Pulmonary artery endothelial cell (primary cell): Measurements from ENCODE around the gene MNX1. TPM values are rescaled to one million over a fixed set of nuclear protein-coding genes. Genes with fewer than 3 reads are reported as not detected.

Experiments
- DNase-seq: peaks from one replicate; pipeline ENCODE4 v3.0.0-alpha.2; 2011; ENCODE audit warnings: low read depth, low spot score
- total RNA-seq: library from RNA; depleted of rRNA; stranded (reverse); fragments of >200 nt; gene quantifications from 2 replicates; pipeline ENCODE4 v1.2.3, GENCODE V29; 2014

MNX1 gene
- total RNA-seq, 1 donor from 2014 or later: not detected

GRCh38 chr7:157014635-157015555 lies 4.4 kb upstream of the MNX1 start:
- DNase-seq: no peak

DNA sequence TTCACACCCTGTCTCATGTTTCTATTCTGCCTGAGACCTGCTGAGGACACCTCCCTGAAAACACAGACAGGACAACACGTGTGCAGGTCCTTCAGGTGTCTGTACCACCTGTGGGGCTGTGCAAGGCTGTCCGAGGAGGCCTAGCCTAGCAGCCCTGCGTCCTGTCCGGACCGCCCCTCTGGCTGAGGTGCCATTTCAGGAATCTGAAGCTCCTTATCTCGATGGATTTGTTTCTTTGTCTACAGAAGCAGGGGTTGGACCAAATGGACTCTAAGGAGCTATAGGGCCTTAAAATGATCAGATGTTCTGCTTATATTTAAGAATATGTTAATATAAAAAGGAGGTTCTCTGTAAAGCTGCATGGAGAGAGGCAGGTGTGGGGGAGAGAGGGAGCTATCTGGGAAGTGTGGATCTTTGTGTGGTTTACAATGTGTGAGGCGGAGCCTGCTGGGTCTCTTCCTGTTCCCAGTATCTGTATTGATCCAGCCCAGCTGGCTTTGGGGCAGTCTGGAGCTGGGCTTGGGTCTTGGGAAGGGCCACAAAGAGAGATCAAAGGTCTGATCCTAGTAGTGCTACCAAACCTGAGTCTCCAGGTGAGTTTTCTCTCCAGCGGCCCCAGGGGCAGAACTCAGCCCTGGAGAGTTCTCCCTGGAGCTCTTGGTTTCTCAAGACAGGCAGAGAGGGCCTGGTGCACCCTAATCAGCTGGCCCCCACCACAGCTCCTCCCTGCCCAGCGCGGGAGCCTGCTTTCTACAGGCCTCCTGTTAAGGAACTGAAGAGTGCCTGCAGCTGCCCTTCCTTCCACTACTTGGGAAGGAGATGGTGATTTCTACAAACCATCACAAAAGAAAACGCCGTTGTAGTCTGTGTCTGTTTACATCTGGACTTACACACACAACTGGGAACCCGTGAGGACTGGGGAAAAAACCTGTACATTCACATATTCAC lies 3.4 kb upstream of the MNX1 start:
- no peak for DNase-seq

GRCh38 chr7:157013101-157013500 lies 2.6 kb upstream of the MNX1 start:
- no peak for DNase-seq

DNA sequence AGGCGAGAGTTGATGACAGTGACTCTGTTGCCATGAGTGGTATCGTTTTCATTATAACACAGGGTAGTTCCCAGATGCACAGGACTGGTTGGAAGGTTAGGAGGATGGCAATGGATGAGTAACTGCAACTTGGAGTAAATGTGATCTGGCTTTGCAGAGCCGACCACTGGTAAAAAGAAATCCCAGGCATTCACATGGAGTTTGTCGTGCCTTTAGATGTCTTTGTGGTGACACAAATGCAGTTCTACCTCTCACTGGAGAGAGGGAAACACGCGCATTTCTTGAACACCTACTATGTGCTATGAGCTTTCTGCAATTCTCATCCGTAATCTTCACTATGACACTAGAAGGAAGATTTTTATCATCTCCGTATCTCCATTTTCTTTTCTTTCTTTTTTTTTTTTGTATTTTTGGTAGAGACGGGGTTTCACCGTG lies 1.7 kb upstream of the MNX1 start:
- no peak for DNase-seq

DNA sequence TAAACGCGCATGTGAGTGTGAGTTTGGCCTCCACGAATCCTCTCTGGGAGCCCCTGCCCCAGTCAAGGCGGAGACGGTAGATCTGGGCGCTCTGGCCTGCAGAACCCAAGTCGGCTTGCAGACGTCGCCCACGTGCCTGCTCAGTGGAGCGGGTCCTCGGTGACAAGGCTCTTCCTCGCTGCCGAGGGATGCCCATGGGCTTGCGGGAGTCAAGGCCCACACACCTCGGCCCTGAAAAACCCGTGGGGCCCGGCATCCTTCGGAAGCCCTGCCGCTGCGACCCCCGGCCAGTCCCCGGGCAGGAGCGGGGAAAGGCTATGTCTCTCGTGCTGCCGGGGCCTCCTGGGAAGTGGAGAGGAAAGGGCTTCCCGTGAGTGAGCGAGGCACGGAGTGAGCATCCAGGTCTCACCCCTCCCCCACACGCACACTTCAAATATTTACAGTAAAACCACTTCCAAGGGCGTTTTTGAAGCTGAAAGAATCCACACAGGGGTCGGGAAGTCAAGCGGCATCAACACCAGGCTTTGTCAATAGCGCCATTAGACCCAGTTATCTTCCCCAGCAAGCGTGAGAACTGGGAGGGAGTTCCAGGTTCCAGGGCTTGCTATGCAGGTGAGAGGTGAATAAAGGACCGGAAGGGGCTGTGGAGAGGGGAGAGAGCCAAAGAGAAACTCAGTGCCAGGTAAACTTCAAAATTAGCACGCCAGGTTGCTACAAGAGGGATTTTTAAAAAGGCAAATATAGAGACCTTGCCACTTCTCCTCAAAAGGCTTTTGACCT lies 1.1 kb upstream of the MNX1 start:
- DNase-seq: no peak

DNA sequence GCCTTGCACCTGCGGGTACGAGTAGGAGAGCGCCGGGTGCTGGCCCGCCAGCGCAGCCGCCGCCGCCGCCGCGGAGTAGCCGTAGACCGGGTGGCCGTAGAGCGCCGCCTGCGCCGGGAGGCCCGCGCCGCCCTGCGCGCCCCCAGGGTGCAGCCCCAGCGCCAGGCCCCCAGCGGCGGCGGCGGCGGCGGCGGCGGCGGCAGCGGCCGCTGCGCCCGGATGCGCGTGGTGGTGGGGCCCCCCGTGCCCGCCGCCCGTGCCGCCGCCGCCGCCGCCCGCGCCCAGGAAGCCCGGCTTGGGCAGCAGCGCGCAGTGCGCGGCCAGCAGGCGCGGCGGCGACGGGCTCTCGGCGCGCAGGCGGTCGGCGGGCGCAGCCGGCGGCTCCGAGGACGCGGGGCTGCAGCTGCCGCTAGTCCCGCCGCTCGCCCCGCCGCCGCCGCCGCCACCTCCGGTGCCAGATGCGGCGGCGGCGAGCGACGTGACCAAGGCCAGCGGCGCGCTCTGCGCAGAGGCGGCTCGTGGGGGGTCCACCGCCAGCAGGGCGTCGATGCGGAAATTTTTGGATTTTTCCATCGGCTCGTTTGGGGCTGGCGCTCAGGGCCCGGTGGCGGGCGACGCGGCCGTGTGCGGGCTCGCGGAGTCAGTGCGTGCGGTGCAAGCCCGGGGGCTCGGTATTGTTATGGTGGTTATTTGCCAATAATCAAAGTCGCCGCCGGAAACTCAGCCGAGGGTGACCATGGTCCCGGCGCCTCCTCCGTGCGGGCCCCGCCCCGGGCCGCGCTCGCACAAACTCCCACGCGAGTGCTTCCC lies 480 bp downstream of the MNX1 start:
- no peak for DNase-seq

DNA sequence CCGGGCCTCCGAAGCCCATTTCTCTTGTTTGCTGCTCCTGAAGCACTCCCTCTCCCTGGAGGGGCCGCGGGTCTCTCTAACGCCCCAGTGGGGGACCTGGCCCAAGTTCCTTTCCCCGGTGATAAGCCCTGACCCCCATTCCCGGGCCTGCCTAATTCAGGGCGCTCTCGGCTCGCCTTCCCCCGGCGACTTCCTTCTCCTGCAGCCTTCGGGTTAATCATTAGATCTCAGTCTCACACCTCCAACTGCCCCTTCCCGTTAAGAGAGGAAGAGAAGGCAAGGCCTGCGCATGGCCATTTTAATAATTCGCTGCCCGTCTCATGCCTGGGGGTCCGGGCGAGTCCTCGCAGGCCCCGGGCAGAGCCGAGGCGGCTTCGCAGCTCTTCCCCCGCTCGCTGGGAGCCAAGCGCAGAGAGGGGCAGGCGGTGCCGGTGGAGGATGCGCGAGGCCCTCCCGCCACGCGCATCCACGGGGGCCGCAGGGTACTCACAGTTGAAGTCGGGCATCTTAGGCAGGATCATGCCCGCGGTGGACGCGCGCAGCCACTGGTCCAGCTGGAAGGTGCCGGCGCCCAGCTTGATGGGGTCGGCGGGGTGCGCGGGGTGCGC lies 1.2 kb downstream of the MNX1 start:
- no peak for DNase-seq

DNA sequence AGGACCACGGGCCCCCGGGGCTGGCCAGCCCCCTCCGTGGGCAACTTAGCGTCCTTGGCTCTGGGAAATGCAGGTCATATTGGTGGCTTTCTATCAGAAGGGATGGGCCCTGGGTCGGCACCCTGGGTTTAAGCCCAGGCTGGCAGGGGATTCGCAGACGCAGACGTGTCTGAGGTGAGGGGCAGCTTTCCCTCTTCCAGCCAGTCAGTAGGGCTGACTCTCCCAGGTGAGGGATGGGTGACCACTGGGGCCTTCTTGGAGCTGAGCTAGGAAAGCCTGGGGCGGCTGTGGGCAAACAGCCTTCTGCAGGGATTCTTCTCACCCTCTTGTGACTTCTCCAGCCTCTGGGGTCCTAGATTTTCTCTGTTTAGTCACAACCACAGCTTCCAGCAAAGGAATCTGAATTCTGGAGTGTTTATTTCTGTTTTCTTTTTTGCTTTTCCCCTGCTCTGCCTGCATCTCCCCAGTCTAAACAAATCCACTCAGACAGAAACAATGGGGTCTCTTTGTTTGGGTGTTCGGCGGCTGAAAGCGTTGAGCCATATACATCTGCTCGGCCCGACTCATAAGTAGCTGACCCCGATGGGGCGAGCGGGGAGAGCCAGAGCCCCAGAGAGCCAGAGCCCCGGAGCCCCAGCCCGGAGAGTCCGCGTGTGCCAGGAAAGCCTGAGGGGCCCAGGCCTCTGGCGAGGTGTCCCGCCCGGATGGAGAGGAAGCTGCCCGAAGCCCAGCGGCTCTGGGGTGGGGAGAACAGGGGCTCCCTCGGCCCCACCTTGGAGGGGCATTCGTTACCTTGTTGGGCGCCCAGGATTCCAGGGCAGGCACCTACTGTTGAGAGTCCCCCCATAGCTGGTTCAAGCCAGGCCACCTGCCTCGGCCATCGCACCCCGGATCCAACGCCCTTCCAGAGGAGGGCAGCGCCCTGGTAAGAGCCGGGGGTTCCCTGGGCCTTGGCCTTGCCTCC lies 2.0 kb downstream of the MNX1 start:
- DNase-seq: no peak

DNA sequence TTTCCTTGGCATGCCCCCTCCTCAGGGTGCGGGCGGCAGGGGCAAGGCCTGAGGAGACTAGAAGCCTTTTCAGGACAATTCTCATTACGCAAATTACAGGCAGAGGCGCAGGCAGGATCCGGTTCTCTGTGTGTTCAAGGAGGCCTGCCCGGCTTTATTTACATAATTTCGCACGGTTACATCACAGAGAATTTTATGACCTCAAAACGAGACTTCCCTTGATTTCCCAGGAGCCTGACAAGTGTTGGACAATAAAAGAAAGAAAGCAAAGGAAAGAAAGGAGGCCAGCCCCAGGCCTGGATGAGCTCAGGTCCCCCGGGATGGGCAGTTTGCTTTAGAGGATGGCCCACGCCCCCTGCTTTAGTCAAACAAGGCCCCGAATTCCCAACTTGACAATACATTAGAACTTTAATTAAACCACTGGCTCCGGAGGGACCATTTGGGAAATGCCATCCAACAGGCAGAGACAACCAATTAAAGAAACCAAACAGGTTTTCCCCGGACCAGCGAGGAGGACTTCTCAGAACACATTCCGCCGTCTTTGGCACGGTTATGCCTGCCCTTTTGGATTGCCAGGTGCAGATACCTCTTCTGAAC lies 2.9 kb downstream of the MNX1 start:
- no peak for DNase-seq

- no peak for DNase-seq
These were observed 3.5 kb downstream of the MNX1 start for GRCh38 chr7:157006829-157007469.

GRCh38 chr7:157006205-157006747 lies 4.2 kb downstream of the MNX1 start:
- DNase-seq: no peak

DNA sequence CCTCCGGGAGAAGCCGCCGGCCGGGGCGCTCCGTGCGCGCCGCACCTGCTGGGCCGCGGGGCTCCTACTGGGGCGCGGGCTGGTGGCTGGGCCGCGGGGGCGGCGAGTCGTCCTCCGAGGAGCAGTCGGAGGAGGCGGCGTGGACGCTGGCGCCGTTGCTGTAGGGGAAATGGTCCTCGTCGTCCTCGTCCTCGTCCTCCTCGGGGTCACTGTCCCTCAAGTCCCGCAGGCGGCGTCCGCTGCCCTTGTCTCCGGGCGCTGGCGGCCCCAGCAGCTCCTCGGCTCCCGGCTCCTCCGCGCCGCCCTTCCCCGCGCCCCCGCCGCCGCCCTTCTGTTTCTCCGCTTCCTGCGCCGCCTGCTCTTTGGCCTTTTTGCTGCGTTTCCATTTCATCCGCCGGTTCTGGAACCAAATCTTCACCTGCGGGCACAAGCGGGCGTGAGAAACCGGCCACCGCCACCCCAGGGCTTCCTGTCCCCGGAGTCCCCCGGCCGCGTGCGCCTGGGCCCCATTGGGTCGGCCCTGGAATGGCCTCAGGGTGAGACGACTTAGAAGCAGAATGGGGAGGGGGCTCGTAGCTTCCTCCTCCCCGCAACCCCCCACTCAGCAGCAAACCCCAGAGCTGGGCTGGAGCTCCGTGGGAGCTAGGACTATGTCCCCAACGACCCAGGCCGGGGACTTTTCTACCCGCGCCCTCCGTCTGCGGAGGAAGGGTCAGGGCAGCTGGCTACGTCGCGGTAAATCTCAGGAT lies 4.8 kb downstream of the MNX1 start:
- DNase-seq: no peak

DNA sequence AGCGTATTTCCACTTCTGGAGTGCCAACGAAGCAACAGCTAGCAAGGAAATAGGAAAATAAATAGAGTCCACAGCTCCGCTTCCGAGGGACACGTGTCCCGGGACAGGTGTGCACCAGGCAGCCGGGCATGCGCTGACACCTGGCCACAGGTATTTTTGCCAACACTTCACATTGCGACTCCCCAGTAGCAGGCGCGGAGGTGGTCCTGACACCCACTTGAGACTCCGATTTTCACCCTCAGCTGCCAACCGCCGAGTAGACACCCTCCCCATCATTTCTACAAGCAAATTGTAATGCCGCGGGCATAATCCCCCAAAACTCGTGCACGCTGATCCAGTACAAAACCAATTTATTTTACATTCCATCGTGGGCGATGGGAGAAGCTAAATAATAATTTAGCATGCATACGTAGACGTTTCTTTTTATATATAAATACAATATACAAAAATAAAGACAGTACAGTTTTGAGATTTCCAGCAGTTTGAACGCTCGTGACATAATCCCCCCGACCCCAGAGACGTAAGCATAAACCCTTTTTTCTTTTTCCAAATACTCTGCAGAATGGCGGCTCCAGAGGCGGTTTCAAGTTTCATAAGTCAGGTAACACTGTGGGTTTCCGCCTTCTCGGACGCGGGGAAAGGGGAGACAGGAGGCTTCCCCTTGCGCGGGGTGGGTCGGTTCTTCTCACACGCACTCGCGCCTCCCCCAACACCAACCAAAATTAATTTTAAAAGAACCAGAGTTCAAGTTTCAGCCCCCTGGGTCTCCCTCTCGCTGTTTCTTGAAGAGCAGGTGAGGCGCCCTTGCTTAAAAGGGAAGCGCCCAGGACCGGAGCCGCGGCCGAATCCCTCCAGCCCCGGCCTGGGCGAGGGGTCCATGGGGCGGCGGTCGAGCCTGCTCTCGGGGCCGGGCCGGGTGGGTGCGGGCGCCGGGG lies 5.7 kb downstream of the MNX1 start:
- no peak for DNase-seq

- DNase-seq: no peak
These were observed 6.5 kb downstream of the MNX1 start for GRCh38 chr7:157003756-157004520.

GRCh38 chr7:157003445-157003755 lies 7.1 kb downstream of the MNX1 start:
- no peak for DNase-seq
